Heart left ventricle (tissue), 13 donors: ENCODE data around the gene DIABLO.

ENCODE experiments used
- CTCF ChIP-seq, 12 donors: fragments of 200-600 bp; sonication (generic) in 4 of 12; IDR thresholded peaks; one replicate each; pipeline versions ENCODE4 v1.5.0 to v1.8.0; 2018 to 2022; ENCODE audit warnings: antibody characterized with exemption in 12 of 12, mild to moderate bottlenecking in 5 of 12
- POLR2A ChIP-seq, 2 donors: fragments of 450-650 bp; IDR thresholded peaks; one replicate each; pipeline ENCODE4 v1.6.1; 2017; ENCODE audit warnings: antibody characterized with exemption in 2 of 2, mild to moderate bottlenecking in 2 of 2, moderate library complexity in 2 of 2
- donor health status: ischemic (EF 13 %, LVEDD 7.1; RV severe dilation, severe dysfunction).
- donor health status: DM: no; HTN: yes; CAD: no.
- donor health status: DM: no; HTN: no; CAD: no.
- donor health status: ischemic (EF 25% LVEDD 6.9; RV normal size, moderate dysfunction).
- donor health status: ischemic (EF 25% LVEDD 5.7; RV mildly dilated, moderate dysfunction).
- donor health status: ischemic (EF 35%, LVEDD 5.7; RV mildly dilated, moderate dysfunction).
- donor health status: nonischemic (EF 11% LVEDD 7.7; RV severe dilation, severe dysfunction).
- donor health status: DM: yes; HTN: yes; CAD: no.
- donor health status: PGD.
- donor health status: ischemic (EF 29% LVEDD 5.4; RV normal size, mild dysfunction).
- donor health status: nonischemic (EF 23%, LVEDD 6.1; RV moderate dilation, normal function).

GRCh38 chr12:122232691-122233090 is 6.8 kb upstream of the DIABLO start:
- TF ChIP-seq CTCF (IDR thresholded peaks at IDR 0.05) (no peak), POLR2A (IDR thresholded peaks at IDR 0.05) (no peak)
